ENCODE measurements around the gene OR4F6. TPM values are rescaled to one million over a fixed set of nuclear protein-coding genes. Genes with fewer than 3 reads are reported as not detected.

The OR4F6 gene
- total RNA-seq, 1 donor: not detected

- no peak for DNase-seq (ENCODE audit: low read depth)
- TF ChIP-seq, protein P1, sequence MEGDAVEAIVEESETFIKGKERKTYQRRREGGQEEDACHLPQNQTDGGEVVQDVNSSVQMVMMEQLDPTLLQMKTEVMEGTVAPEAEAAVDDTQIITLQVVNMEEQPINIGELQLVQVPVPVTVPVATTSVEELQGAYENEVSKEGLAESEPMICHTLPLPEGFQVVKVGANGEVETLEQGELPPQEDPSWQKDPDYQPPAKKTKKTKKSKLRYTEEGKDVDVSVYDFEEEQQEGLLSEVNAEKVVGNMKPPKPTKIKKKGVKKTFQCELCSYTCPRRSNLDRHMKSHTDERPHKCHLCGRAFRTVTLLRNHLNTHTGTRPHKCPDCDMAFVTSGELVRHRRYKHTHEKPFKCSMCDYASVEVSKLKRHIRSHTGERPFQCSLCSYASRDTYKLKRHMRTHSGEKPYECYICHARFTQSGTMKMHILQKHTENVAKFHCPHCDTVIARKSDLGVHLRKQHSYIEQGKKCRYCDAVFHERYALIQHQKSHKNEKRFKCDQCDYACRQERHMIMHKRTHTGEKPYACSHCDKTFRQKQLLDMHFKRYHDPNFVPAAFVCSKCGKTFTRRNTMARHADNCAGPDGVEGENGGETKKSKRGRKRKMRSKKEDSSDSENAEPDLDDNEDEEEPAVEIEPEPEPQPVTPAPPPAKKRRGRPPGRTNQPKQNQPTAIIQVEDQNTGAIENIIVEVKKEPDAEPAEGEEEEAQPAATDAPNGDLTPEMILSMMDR (IDR thresholded peaks at IDR 0.05; ENCODE audit: insufficient read depth, low read length): no peak
- no peak overlapping the region for H3K4me3 ChIP-seq (ENCODE audit: low read depth, low read length)
Observed at GRCh38 chr15:101841656-101842055, 38.3 kb downstream of the OR4F6 start.

- DNase-seq (ENCODE audit: low read depth): no peak
- H3K4me3 ChIP-seq (ENCODE audit: low read depth, low read length): no peak overlapping the region
- TF ChIP-seq, protein P1 (IDR thresholded peaks at IDR 0.05; ENCODE audit: insufficient read depth, low read length): no peak
Observed at GRCh38 chr15:101844916-101845315, 41.6 kb downstream of the OR4F6 start.

GRCh38 chr15:101852356-101852755, 49.0 kb downstream of the OR4F6 start:
- TF ChIP-seq, protein P1 (IDR thresholded peaks at IDR 0.05; ENCODE audit: insufficient read depth, low read length): no peak
- no peak for DNase-seq (ENCODE audit: low read depth)
- no peak overlapping the region for H3K4me3 ChIP-seq (ENCODE audit: low read depth, low read length)

Small RNAs within 50 kb of the gene (small RNA-seq; reads per million reads assigned to genes)
- not detected for gene RN7SL209P

Other genes starting within 250 kb of the OR4F6 start
- gene TM2D3, start 151.1 kb upstream of the OR4F6 start, total RNA-seq (ENCODE audit: low replicate concordance): 37.0 and 41.8 TPM in 2 replicates
- gene TARS3, start 79.0 kb upstream of the OR4F6 start, total RNA-seq (ENCODE audit: low replicate concordance): 10.0 and 12.1 TPM in 2 replicates
- not detected in 2 replicates for gene OR4F15, start 8.7 kb downstream of the OR4F6 start, total RNA-seq (ENCODE audit: low replicate concordance)